ENCODE measurements around the gene TMEM222.
"Not testable (repeated sequence)": the region's sequence is repeated elsewhere in the genome, so short reads cannot be mapped to it uniquely, and the experiment has no call there.

The TMEM222 gene

GRCh38 chr1:27381969-27382762 is 60.2 kb downstream of the TMEM222 start:
- H3K4me3 ChIP-seq (ENCODE audit: low read length in 2 of 2): no peak overlapping the region
- no peak overlapping the region for H3K9ac ChIP-seq (ENCODE audit: low read length in 2 of 2)
- H3K4me1 ChIP-seq (ENCODE audit: control insufficient read depth, insufficient read depth, low read length): no peaks in the 10 kb centered on the region
- peaks cover 0 to 3% of the 10 kb centered on the region in 2 donors for H3K27me3 ChIP-seq (ENCODE audit: control insufficient read depth in 1 of 2, insufficient read depth in 2 of 2, low read length in 2 of 2)
- no peaks in the 10 kb centered on the region for H3K36me3 ChIP-seq (ENCODE audit: control insufficient read depth in 2 of 2, insufficient read depth in 2 of 2, low read length in 2 of 2)
- H3K9me3 ChIP-seq (ENCODE audit: control insufficient read depth in 2 of 2, low read length in 2 of 2): no peaks in the 10 kb centered on the region
- no peak overlapping the region for H3K27ac ChIP-seq (ENCODE audit: low read length)

- Histone ChIP-seq H3K4me3 (ENCODE audit: low read length in 2 of 2) (no peak within 1 kb of the TSS), H3K27me3 (ENCODE audit: control insufficient read depth in 1 of 2, insufficient read depth in 2 of 2, low read length in 2 of 2) (peaks cover 0 to 3% of the 10 kb centered on the region in 2 donors), H3K36me3 (ENCODE audit: control insufficient read depth in 2 of 2, insufficient read depth in 2 of 2, low read length in 2 of 2) (no peaks in the 10 kb centered on the region), H3K9me3 (ENCODE audit: control insufficient read depth in 2 of 2, low read length in 2 of 2) (no peaks in the 10 kb centered on the region), H3K9ac (ENCODE audit: low read length in 2 of 2) (no peak within 1 kb of the TSS), H3K27ac (ENCODE audit: low read length) (no peak within 1 kb of the TSS), H3K4me1 (ENCODE audit: control insufficient read depth, insufficient read depth, low read length) (no peaks in the 10 kb centered on the region)
Observed at GRCh38 chr1:27383039-27383605, 61.2 kb downstream of the TMEM222 start, which contains the start of gene CD164L2. CD164L2 (minus strand) TSS chr1:27383333; CDS start chr1:27383239, 94 bp downstream.

- Histone ChIP-seq H3K4me3 (ENCODE audit: low read length in 2 of 2) (no peak overlapping the region), H3K9ac (ENCODE audit: low read length in 2 of 2) (no peak overlapping the region), H3K4me1 (ENCODE audit: control insufficient read depth, insufficient read depth, low read length) (no peaks in the 10 kb centered on the region), H3K9me3 (ENCODE audit: control insufficient read depth in 2 of 2, low read length in 2 of 2) (no peaks in the 10 kb centered on the region), H3K27ac (ENCODE audit: low read length) (no peak overlapping the region), H3K27me3 (ENCODE audit: control insufficient read depth in 1 of 2, insufficient read depth in 2 of 2, low read length in 2 of 2) (peaks cover 0 to 3% of the 10 kb centered on the region in 2 donors), H3K36me3 (ENCODE audit: control insufficient read depth in 2 of 2, insufficient read depth in 2 of 2, low read length in 2 of 2) (no peaks in the 10 kb centered on the region)
Observed at GRCh38 chr1:27383661-27384060, 61.7 kb downstream of the TMEM222 start.

GRCh38 chr1:27384797-27385196 is 62.8 kb downstream of the TMEM222 start:
- not testable (repeated sequence) for H3K9ac ChIP-seq (ENCODE audit: low read length in 2 of 2); H3K9me3 ChIP-seq (ENCODE audit: control insufficient read depth in 2 of 2, low read length in 2 of 2); H3K36me3 ChIP-seq (ENCODE audit: control insufficient read depth in 2 of 2, insufficient read depth in 2 of 2, low read length in 2 of 2); H3K4me1 ChIP-seq (ENCODE audit: control insufficient read depth, insufficient read depth, low read length); H3K27ac ChIP-seq (ENCODE audit: low read length); H3K27me3 ChIP-seq (ENCODE audit: control insufficient read depth in 1 of 2, insufficient read depth in 2 of 2, low read length in 2 of 2); H3K4me3 ChIP-seq (ENCODE audit: low read length in 2 of 2)

Data from stomach smooth muscle (tissue), 2 donors.